ENCODE data around the gene NUP98. TPM values are rescaled to one million over a fixed set of nuclear protein-coding genes. Genes with fewer than 3 reads are reported as not detected.
A peak's percentile ranks its signal among the peaks of the same experiment; 100 is the strongest.

NUP98 gene
- total and polyA plus RNA-seq, 2 of the 13 experiments (the other 11 are each of a cell fraction or from before 2014, with no cell fraction given), result 76.6 to 85.3 TPM

DNA sequence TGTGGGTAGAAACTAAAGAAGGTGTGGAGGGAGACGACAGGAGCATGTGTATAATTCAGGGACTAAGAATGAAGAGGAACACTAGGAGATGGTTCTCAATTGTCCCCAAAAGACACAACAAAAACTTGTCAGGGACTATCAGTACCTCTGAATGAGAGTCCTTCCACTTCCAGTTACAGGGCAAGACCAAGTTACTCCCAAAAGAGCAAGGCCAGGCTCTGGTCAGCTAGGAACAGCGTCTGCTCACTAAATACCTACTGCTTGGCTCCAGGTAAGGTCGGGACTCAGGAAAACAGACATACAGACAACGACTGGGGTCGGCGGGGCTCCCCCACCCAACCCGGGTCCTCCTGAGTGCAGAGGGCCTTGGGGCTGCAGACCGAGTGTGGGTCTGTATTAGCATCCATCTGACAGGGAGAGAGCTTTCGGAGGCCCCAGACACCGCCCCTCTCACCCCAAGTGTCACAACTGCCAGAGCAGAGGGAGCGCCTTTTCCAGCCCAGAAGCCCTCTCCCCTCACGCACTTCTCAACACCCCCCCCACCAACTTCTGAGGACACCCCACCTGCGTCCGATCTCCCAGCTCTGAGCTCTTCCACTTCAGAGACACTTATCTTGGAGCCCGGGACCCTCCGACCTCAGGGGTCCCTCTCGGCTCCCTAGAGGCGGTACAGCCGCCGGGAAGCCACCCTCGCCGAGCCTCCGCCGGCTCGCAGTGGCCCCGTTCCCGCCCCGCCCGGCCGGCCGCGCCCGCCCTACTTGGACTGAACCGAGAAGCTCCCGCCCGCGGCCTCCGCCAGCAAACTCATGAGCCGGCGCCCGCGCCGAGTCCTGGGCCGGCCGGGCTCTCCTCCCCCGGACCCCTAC lies 42.9 kb upstream of the NUP98 start (continued):
- 0 out of 3 replicates have a peak, but pooled peaks have one; percentile 0 for TF ChIP-seq MXI1 (IDR thresholded peaks at IDR 0.05; ENCODE audit: borderline replicate concordance, low read depth, low read length)
- no peak for TF ChIP-seq HNF4A (CRISPR knock-in tag; IDR thresholded peaks at IDR 0.05)
- TF ChIP-seq HNRNPK (IDR thresholded peaks at IDR 0.05; ENCODE audit: low read depth, low read length, poor library complexity, severe bottlenecking), result no peak
- TF ChIP-seq ZSCAN30 (CRISPR knock-in tag; IDR thresholded peaks at IDR 0.05), result 0 out of 2 replicates have a peak, but pooled peaks have one; percentile 27
- peak; percentile 15; the same call in 1 of the 2 replicates for TF ChIP-seq ZSCAN21 (CRISPR knock-in tag; IDR thresholded peaks at IDR 0.05; ENCODE audit: borderline replicate concordance)
- TF ChIP-seq, protein P1, sequence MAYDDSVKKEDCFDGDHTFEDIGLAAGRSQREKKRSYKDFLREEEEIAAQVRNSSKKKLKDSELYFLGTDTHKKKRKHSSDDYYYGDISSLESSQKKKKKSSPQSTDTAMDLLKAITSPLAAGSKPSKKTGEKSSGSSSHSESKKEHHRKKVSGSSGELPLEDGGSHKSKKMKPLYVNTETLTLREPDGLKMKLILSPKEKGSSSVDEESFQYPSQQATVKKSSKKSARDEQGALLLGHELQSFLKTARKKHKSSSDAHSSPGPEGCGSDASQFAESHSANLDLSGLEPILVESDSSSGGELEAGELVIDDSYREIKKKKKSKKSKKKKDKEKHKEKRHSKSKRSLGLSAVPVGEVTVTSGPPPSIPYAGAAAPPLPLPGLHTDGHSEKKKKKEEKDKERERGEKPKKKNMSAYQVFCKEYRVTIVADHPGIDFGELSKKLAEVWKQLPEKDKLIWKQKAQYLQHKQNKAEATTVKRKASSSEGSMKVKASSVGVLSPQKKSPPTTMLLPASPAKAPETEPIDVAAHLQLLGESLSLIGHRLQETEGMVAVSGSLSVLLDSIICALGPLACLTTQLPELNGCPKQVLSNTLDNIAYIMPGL (CRISPR knock-in tag; IDR thresholded peaks at IDR 0.05; ENCODE audit: borderline replicate concordance in 1 of 2, low read depth in 1 of 2), result 0 out of 4 replicates have a peak, but pooled peaks of 1 of the 2 experiments have one; percentile 14

DNA sequence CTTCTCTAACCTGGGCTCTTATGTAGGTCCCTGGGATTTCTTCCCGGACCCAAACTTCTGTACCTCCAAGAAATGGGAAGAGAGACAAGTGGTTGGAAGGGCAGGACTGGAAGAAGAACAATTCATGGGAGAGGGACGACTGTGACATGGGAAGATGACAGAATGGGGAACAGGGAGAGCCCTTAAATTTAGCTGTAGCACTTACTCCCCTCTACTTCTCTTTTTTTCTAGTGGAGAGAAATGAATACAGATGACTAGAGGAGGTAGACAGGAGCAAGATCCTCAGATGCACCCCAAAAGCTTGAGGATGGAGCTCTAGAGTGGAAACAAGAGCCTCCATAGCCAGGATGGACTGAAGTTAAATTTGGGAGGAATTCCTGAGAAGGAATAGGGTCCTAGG lies 41.1 kb upstream of the NUP98 start:
- H3K27ac ChIP-seq (ENCODE audit: extremely low read length, insufficient read depth, low read length), result no peak overlapping the region
- WGBS (ENCODE audit: low lambda C conversion rate), result 92% methylated on average over 2 of the region's 2 CpGs
- H3K36me3 ChIP-seq (replicated peaks in 1 of 2; ENCODE audit: control insufficient read depth in 1 of 2, insufficient read depth in 2 of 2, low read length in 2 of 2), result peaks cover 0 to 2% of the 10 kb centered on the region in 2 experiments; a peak in 3 of 5 replicates
- POLR2A ChIA-PET, result interaction anchor here (1.2 kb wide), 1 partner anchor 16 kb away, joined by 4 read pairs; the partner anchor contains the start of gene STIM1
- peaks cover 57% of the 10 kb centered on the region for H3K4me1 ChIP-seq (ENCODE audit: insufficient read depth, low read length)
- peaks cover 23% of the 10 kb centered on the region for H3K79me2 ChIP-seq (ENCODE audit: insufficient read depth, low read length)
- no peak overlapping the region for H3K4me3 ChIP-seq (replicated peaks in 1 of 3; ENCODE audit: insufficient read depth in 1 of 3, low read depth in 2 of 3, low read length in 3 of 3)
- H3K27me3 ChIP-seq (ENCODE audit: control insufficient read depth in 1 of 2, insufficient read depth in 2 of 2, low read length in 2 of 2), result no peaks in the 10 kb centered on the region; a peak in 1 of 5 replicates
- intact Hi-C loops (cut with micrococcal nuclease; ENCODE audit: unreplicated experiment) (no loop called here), in situ Hi-C loops (cut with HindIII; ENCODE audit: extremely low pct_ligation_motif_present, low pct_unique_long_range_greater_than_20kb) (no loop called here)
- CTCF ChIA-PET (ENCODE audit: low intra/inter-chr PET ratio, low total read pairs), result no interaction called here
- no TSS peak for BruUV-seq (replicated peaks)
- H3K4me2 ChIP-seq (ENCODE audit: low read depth, low read length), result no peak overlapping the region
- FAIRE-seq, result no peak
- ATAC-seq, result no peak
- no peak overlapping the region for H3K9ac ChIP-seq (ENCODE audit: insufficient read depth, low read depth, low read length)
- H3K9me3 ChIP-seq (ENCODE audit: low read length), result no peaks in the 10 kb centered on the region
- no peak overlapping the region for H2AFZ ChIP-seq (ENCODE audit: low read length)
- no peak for DNase-seq (ENCODE audit: low spot score)
- peaks cover 5% of the 10 kb centered on the region; the same call in 1 of the 2 replicates for H4K20me1 ChIP-seq (ENCODE audit: insufficient read depth, low read length)
- TF ChIP-seq, protein P2, sequence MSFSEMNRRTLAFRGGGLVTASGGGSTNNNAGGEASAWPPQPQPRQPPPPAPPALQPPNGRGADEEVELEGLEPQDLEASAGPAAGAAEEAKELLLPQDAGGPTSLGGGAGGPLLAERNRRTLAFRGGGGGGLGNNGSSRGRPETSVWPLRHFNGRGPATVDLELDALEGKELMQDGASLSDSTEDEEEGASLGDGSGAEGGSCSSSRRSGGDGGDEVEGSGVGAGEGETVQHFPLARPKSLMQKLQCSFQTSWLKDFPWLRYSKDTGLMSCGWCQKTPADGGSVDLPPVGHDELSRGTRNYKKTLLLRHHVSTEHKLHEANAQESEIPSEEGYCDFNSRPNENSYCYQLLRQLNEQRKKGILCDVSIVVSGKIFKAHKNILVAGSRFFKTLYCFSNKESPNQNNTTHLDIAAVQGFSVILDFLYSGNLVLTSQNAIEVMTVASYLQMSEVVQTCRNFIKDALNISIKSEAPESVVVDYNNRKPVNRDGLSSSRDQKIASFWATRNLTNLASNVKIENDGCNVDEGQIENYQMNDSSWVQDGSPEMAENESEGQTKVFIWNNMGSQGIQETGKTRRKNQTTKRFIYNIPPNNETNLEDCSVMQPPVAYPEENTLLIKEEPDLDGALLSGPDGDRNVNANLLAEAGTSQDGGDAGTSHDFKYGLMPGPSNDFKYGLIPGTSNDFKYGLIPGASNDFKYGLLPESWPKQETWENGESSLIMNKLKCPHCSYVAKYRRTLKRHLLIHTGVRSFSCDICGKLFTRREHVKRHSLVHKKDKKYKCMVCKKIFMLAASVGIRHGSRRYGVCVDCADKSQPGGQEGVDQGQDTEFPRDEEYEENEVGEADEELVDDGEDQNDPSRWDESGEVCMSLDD (CRISPR knock-in tag; IDR thresholded peaks at IDR 0.05; ENCODE audit: borderline replicate concordance), result no peak
- TF ChIP-seq POLR2AphosphoS2 (IDR thresholded peaks at IDR 0.05; ENCODE audit: low read depth, low read length) (no peak), ZNF569 (CRISPR knock-in tag; IDR thresholded peaks at IDR 0.05; ENCODE audit: borderline replicate concordance) (no peak), KAT8 (CRISPR knock-in tag; IDR thresholded peaks at IDR 0.05) (no peak), GABPB1 (CRISPR knock-in tag; IDR thresholded peaks at IDR 0.05) (no peak), NR2C2 (CRISPR knock-in tag; IDR thresholded peaks at IDR 0.05; ENCODE audit: borderline replicate concordance) (no peak), THAP11 (CRISPR knock-in tag; IDR thresholded peaks at IDR 0.05) (no peak)
- TF ChIP-seq, protein P3, sequence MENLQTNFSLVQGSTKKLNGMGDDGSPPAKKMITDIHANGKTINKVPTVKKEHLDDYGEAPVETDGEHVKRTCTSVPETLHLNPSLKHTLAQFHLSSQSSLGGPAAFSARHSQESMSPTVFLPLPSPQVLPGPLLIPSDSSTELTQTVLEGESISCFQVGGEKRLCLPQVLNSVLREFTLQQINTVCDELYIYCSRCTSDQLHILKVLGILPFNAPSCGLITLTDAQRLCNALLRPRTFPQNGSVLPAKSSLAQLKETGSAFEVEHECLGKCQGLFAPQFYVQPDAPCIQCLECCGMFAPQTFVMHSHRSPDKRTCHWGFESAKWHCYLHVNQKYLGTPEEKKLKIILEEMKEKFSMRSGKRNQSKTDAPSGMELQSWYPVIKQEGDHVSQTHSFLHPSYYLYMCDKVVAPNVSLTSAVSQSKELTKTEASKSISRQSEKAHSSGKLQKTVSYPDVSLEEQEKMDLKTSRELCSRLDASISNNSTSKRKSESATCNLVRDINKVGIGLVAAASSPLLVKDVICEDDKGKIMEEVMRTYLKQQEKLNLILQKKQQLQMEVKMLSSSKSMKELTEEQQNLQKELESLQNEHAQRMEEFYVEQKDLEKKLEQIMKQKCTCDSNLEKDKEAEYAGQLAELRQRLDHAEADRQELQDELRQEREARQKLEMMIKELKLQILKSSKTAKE (CRISPR knock-in tag; IDR thresholded peaks at IDR 0.05; ENCODE audit: borderline replicate concordance), result no peak
